Vagina (tissue), 2 donors: Measurements from ENCODE around the gene CAPZA3.

Experiments
- POLR2A ChIP-seq, 2 donors: fragments of 450-650 bp; IDR thresholded peaks; one replicate each; pipeline ENCODE4 v1.6.1; 2017; ENCODE audit warnings: antibody characterized with exemption in 2 of 2, mild to moderate bottlenecking in 2 of 2, moderate library complexity in 2 of 2
- POLR2AphosphoS5 ChIP-seq, 2 donors: sonication (generic); formaldehyde crosslinking; IDR thresholded peaks; one replicate each; pipeline ENCODE4 v1.9.0; 2017; ENCODE audit warnings: antibody characterized with exemption in 2 of 2, mild to moderate bottlenecking in 2 of 2, low read depth in 1 of 2; ENCODE audit not compliant: insufficient read depth in 1 of 2
- TF ChIP-seq, protein P1 (sequence below), 3 experiments: fragments of 450-650 bp in 2 of 3; fragments of 200-600 bp in 1 of 3; sonication (generic) in 1 of 3; IDR thresholded peaks; one replicate each; pipeline ENCODE4 v1.5.1; 2017 to 2019; ENCODE audit warnings: antibody characterized with exemption in 3 of 3, mild to moderate bottlenecking in 2 of 3, moderate library complexity in 2 of 3

DNA sequence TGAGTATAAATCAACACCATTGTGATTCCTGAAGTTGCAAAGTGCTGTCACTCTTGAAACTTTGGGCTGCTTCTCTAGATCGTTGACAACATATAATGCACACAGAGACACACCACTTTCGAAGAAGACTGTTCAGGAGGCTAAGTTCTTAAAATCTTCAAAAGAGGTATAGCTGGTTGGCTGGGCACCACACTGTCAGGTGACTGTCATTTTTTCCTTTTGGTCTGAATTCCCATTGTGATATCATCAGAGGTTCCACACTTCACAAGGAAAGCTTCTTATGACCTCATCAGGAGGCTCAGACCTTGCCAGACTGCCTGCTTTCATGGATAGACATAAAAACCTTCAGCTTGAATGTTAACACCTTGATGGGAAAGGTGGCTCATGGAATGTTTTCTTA is at the start of gene CAPZA3, which contains the start of gene PLCZ1:
- TF ChIP-seq, protein P1, sequence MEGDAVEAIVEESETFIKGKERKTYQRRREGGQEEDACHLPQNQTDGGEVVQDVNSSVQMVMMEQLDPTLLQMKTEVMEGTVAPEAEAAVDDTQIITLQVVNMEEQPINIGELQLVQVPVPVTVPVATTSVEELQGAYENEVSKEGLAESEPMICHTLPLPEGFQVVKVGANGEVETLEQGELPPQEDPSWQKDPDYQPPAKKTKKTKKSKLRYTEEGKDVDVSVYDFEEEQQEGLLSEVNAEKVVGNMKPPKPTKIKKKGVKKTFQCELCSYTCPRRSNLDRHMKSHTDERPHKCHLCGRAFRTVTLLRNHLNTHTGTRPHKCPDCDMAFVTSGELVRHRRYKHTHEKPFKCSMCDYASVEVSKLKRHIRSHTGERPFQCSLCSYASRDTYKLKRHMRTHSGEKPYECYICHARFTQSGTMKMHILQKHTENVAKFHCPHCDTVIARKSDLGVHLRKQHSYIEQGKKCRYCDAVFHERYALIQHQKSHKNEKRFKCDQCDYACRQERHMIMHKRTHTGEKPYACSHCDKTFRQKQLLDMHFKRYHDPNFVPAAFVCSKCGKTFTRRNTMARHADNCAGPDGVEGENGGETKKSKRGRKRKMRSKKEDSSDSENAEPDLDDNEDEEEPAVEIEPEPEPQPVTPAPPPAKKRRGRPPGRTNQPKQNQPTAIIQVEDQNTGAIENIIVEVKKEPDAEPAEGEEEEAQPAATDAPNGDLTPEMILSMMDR (IDR thresholded peaks at IDR 0.05), result no peak
- TF ChIP-seq POLR2A (IDR thresholded peaks at IDR 0.05), result no peak
- no peak for TF ChIP-seq POLR2AphosphoS5 (IDR thresholded peaks at IDR 0.05; ENCODE audit: insufficient read depth in 1 of 2, low read depth in 1 of 2)
